Neural cell (in vitro differentiated cells): ENCODE results near the gene ANP32E. TPM values are rescaled to one million over a fixed set of nuclear protein-coding genes. Genes with fewer than 3 reads are reported as not detected.
"Not testable (repeated sequence)": the region's sequence is repeated elsewhere in the genome, so short reads cannot be mapped to it uniquely, and the experiment has no call there.

Experiments used
- H2AFZ ChIP-seq: fragments of 200-600, 300-800 bp; sonication (generic), shearing (Covaris generic); 2 replicates; pipeline ENCODE4 v1.6.0; 2014; ENCODE audit warnings: low read depth, mild to moderate bottlenecking, antibody characterized with exemption, low read length, moderate library complexity
- H3F3A ChIP-seq: fragments of 200-600 bp; shearing (Covaris generic); 2 replicates; pipeline ENCODE4 v1.6.1; 2016; ENCODE audit warnings: mild to moderate bottlenecking, moderate library complexity, mixed read lengths, antibody characterized with exemption, low read length; ENCODE audit not compliant: insufficient read depth, poor library complexity, severe bottlenecking
- H3K27ac ChIP-seq: fragments of 200-600, 300-800 bp; sonication (generic), shearing (Covaris generic); 2 replicates; pipeline ENCODE4 v1.5.1; 2014; ENCODE audit warnings: mild to moderate bottlenecking, low read length, moderate library complexity
- H3K27me3 ChIP-seq: fragments of 300-800, 200-600 bp; sonication (generic), shearing (Covaris generic); 2 replicates; pipeline ENCODE4 v1.6.0; 2014; ENCODE audit warnings: mild to moderate bottlenecking, low read depth, low read length, moderate library complexity; ENCODE audit not compliant: insufficient read depth
- H3K36me3 ChIP-seq: fragments of 300-800, 200-600 bp; sonication (generic), shearing (Covaris generic); 2 replicates; pipeline ENCODE4 v1.5.1; 2014; ENCODE audit warnings: mild to moderate bottlenecking, antibody characterized with exemption, low read length, moderate library complexity; ENCODE audit not compliant: insufficient read depth
- H3K4me2 ChIP-seq: fragments of 300-800, 200-600 bp; sonication (generic), shearing (Covaris generic); 2 replicates; pipeline ENCODE4 v1.6.0; 2014; ENCODE audit warnings: mild to moderate bottlenecking, low read length
- H3K4me3 ChIP-seq: fragments of 300-800, 200-600 bp; sonication (generic), shearing (Covaris generic); 2 replicates; pipeline ENCODE4 v1.5.1; 2014; ENCODE audit warnings: mild to moderate bottlenecking, low read length, moderate library complexity
- H3K79me2 ChIP-seq: fragments of 200-600 bp; shearing (Covaris generic); replicated peaks from 2 replicates; pipeline ENCODE4 v1.6.0; 2014; ENCODE audit warnings: mild to moderate bottlenecking, low read length, moderate library complexity; ENCODE audit not compliant: insufficient read depth
- H3K9ac ChIP-seq: fragments of 300-800, 200-600 bp; sonication (generic), shearing (Covaris generic); 2 replicates; pipeline ENCODE4 v1.6.1; 2016; ENCODE audit warnings: mild to moderate bottlenecking, low read length, mixed read lengths
- H3K9me2 ChIP-seq: fragments of 200-600 bp; shearing (Covaris generic); 2 replicates; pipeline ENCODE4 v1.6.1; 2016; ENCODE audit warnings: mild to moderate bottlenecking, low read length, mixed read lengths; ENCODE audit not compliant: insufficient read depth
- H3K9me3 ChIP-seq: fragments of 200-600, 300-800 bp; sonication (generic), shearing (Covaris generic); 2 replicates; pipeline ENCODE4 v1.6.1; 2016; ENCODE audit warnings: mild to moderate bottlenecking, mixed run types, low read length, moderate library complexity, mixed read lengths
- H4K20me1 ChIP-seq: fragments of 200-600 bp; shearing (Covaris generic); 2 replicates; pipeline ENCODE4 v1.6.1; 2016; ENCODE audit warnings: mild to moderate bottlenecking, mixed run types; ENCODE audit not compliant: insufficient read depth
- CTCF ChIP-seq: fragments of 450-650 bp; IDR thresholded peaks from 2 replicates; pipeline ENCODE4 v1.5.1; 2014; ENCODE audit warnings: antibody characterized with exemption, mild to moderate bottlenecking, moderate library complexity; ENCODE audit not compliant: poor library complexity, severe bottlenecking
- EP300 ChIP-seq: fragments of 450-650 bp; conservative IDR thresholded peaks from 2 replicates; pipeline ENCODE4 v1.6.1; 2014; ENCODE audit warnings: antibody characterized with exemption, mild to moderate bottlenecking, moderate library complexity; ENCODE audit not compliant: poor library complexity, severe bottlenecking
- EZH2 ChIP-seq: fragments of 200-600, 300-800 bp; shearing (Covaris generic), sonication (generic); IDR thresholded peaks from 2 replicates; pipeline ENCODE4 v1.6.1; 2014; ENCODE audit warnings: antibody characterized with exemption, low read length, borderline replicate concordance, mild to moderate bottlenecking; ENCODE audit not compliant: insufficient read depth, poor library complexity, severe bottlenecking
- MXI1 ChIP-seq: fragments of 450-650 bp; conservative IDR thresholded peaks from 2 replicates; pipeline ENCODE4 v1.6.1; 2014; ENCODE audit warnings: antibody characterized with exemption, mild to moderate bottlenecking; ENCODE audit not compliant: poor library complexity, severe bottlenecking
- POLR2AphosphoS5 ChIP-seq: IDR thresholded peaks from 2 replicates; pipeline ENCODE4 v1.6.1; 2012
- RAD21 ChIP-seq: fragments of 450-650 bp; conservative IDR thresholded peaks from 2 replicates; pipeline ENCODE4 v1.6.1; 2014; ENCODE audit warnings: antibody characterized with exemption, mild to moderate bottlenecking, moderate library complexity
- REST ChIP-seq: IDR thresholded peaks from 2 replicates; pipeline ENCODE4 v1.6.1; 2012; ENCODE audit warnings: borderline replicate concordance
- SMC3 ChIP-seq: fragments of 450-650 bp; conservative IDR thresholded peaks from 2 replicates; pipeline ENCODE4 v1.6.1; 2014; ENCODE audit warnings: antibody characterized with exemption, mild to moderate bottlenecking, moderate library complexity; ENCODE audit not compliant: poor library complexity
- TAF1 ChIP-seq: IDR thresholded peaks from 2 replicates; pipeline ENCODE4 v1.6.1; 2012; ENCODE audit warnings: low read depth
- polyA plus RNA-seq: library from polyadenylated mRNA; depleted of rRNA; stranded (reverse); fragments of >200 nt; gene quantifications from 2 replicates; pipeline ENCODE4 v1.2.3, GENCODE V29; 2014

ANP32E gene
- polyA plus RNA-seq, 1 donor from 2014 or later, result 17.9 TPM

GRCh38 chr1:150210091-150210490 is 25.8 kb downstream of the ANP32E start:
- no peaks in the 10 kb centered on the region for H3K79me2 ChIP-seq
- H3K4me2 ChIP-seq, result no peak overlapping the region
- no peak overlapping the region for H2AFZ ChIP-seq
- H3K9ac ChIP-seq, result no peak overlapping the region
- H3K9me3 ChIP-seq, result no peaks in the 10 kb centered on the region
- no peaks in the 10 kb centered on the region for H3K9me2 ChIP-seq
- no peak overlapping the region for H3K4me3 ChIP-seq
- TF ChIP-seq CTCF (no peak), TAF1 (no peak), POLR2AphosphoS5 (no peak), REST (no peak), SMC3 (no peak), EP300 (no peak), EZH2 (no peak), RAD21 (no peak), MXI1 (no peak)
- no peaks in the 10 kb centered on the region for H3K36me3 ChIP-seq
- no peaks in the 10 kb centered on the region for H3F3A ChIP-seq
- no peak overlapping the region for H3K27ac ChIP-seq
- H4K20me1 ChIP-seq, result no peaks in the 10 kb centered on the region
- no peaks in the 10 kb centered on the region for H3K27me3 ChIP-seq

GRCh38 chr1:150208460-150208859 is 27.5 kb downstream of the ANP32E start:
- H3K27ac ChIP-seq, H3K9ac ChIP-seq, H3F3A ChIP-seq, H3K36me3 ChIP-seq, H2AFZ ChIP-seq, H3K27me3 ChIP-seq, H3K79me2 ChIP-seq, H3K9me2 ChIP-seq, H3K4me3 ChIP-seq, H3K9me3 ChIP-seq, H3K4me2 ChIP-seq, H4K20me1 ChIP-seq: not testable (repeated sequence)

- Histone ChIP-seq H3K79me2 (no peaks in the 10 kb centered on the region), H3K27me3 (no peaks in the 10 kb centered on the region), H3F3A (no peaks in the 10 kb centered on the region), H3K4me3 (no peak overlapping the region), H3K9me2 (no peaks in the 10 kb centered on the region), H3K9me3 (no peaks in the 10 kb centered on the region), H3K27ac (no peak overlapping the region), H3K9ac (no peak overlapping the region), H4K20me1 (no peaks in the 10 kb centered on the region), H3K36me3 (no peaks in the 10 kb centered on the region), H3K4me2 (no peak overlapping the region), H2AFZ (no peak overlapping the region)
- TF ChIP-seq MXI1 (no peak), EZH2 (no peak), SMC3 (no peak), POLR2AphosphoS5 (no peak), RAD21 (no peak), CTCF (no peak), REST (no peak), TAF1 (no peak), EP300 (no peak)
These were observed 28.5 kb downstream of the ANP32E start for GRCh38 chr1:150207281-150207971.
